Neural crest cell (in vitro differentiated cells): ENCODE data around the gene CCDC89. TPM values are rescaled to one million over a fixed set of nuclear protein-coding genes. Genes with fewer than 3 reads are reported as not detected.

ENCODE experiments used
- DNase-seq: peaks from one replicate; pipeline ENCODE4 v3.0.0; 2021; ENCODE audit warnings: low read depth, mixed read lengths, low spot score
- H3K27ac Mint-ChIP-seq: one replicate; pipeline ENCODE4 v1.8.0; 2021; ENCODE audit warnings: mild to moderate bottlenecking, mixed read lengths; ENCODE audit not compliant: unreplicated experiment
- H3K27me3 Mint-ChIP-seq: 2 replicates; pipeline ENCODE4 v1.8.0; 2021; ENCODE audit warnings: low read depth, mild to moderate bottlenecking, mixed read lengths
- H3K36me3 Mint-ChIP-seq: 2 replicates; pipeline ENCODE4 v1.8.0; 2021; ENCODE audit warnings: low read depth, mild to moderate bottlenecking, mixed read lengths
- H3K4me1 Mint-ChIP-seq: 2 replicates; pipeline ENCODE4 v1.8.0; 2021; ENCODE audit warnings: mixed read lengths
- H3K4me3 Mint-ChIP-seq: one replicate; pipeline ENCODE4 v1.8.0; 2021; ENCODE audit warnings: mild to moderate bottlenecking, mixed read lengths
- H3K9me3 Mint-ChIP-seq: 2 replicates; pipeline ENCODE4 v1.8.0; 2021; ENCODE audit warnings: mixed read lengths
- CTCF ChIP-seq: fragments of 200-600 bp; sonication (generic); conservative IDR thresholded peaks from 2 replicates; pipeline ENCODE4 v1.5.0; 2021; ENCODE audit warnings: antibody characterized with exemption, mild to moderate bottlenecking
- total RNA-seq: library from RNA; stranded (reverse); gene quantifications from 2 replicates; pipeline ENCODE4 v1.2.1, GENCODE V29; 2021

CCDC89 gene
- total RNA-seq, 1 donor from 2014 or later, result not detected

DNA sequence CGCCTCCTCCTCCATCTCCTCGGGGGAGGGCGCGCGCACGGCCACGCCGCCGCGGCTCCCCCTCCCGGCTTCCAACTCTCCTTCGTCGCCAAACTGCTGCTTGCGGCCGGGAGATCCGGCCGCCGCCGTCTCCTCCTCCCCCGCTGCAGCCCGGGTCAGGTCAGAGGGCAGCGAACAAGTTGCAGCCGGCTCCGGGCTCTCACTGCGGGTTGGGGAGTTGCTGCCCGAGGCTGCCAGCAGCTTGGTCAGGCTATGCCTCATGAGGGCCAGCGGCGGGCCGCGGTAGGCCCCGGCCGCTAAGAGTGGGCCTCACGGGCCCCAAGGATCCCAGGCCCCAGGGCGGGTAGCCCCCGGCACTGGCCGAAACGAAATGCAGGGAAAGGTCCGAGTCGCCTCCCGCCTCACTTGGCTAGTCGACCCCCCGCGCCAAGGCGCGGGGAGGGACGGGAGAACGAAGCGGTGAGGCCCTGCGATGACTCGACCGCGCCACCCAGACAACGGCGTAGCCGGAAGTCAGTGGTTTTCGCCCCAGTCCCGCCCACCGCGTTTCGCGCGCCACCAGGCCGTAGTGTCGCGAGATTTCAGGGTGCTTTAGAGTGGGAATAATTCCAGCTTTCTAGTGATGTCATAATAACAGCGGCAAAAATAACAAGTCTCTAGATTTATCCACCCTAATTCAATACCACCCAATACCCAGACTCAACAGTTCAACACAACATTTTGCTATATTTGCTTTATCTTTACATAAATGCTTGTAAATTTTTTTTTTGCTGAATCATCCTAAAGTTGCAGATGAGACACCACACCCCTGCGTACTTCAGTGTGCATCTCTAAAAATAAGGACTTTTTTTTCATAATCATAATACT lies 21.1 kb downstream of the CCDC89 start, which contains the start of gene CREBZF:
CREBZF (minus strand) TSS at position 515 of the 867 bp plus-strand sequence; CDS start at position 261, 254 bp downstream.
- peaks cover 47% of the 10 kb centered on the region for H3K4me1 Mint-ChIP-seq
- H3K9me3 Mint-ChIP-seq, result no peaks in the 10 kb centered on the region
- H3K27me3 Mint-ChIP-seq, result no peaks in the 10 kb centered on the region
- no peak for TF ChIP-seq CTCF
- peak; percentile 94 for DNase-seq
- H3K4me3 Mint-ChIP-seq, result peak within 1 kb of the TSS; percentile 100
- H3K36me3 Mint-ChIP-seq, result peaks cover 19% of the 10 kb centered on the region
- H3K27ac Mint-ChIP-seq, result peak within 1 kb of the TSS; percentile 98

DNA sequence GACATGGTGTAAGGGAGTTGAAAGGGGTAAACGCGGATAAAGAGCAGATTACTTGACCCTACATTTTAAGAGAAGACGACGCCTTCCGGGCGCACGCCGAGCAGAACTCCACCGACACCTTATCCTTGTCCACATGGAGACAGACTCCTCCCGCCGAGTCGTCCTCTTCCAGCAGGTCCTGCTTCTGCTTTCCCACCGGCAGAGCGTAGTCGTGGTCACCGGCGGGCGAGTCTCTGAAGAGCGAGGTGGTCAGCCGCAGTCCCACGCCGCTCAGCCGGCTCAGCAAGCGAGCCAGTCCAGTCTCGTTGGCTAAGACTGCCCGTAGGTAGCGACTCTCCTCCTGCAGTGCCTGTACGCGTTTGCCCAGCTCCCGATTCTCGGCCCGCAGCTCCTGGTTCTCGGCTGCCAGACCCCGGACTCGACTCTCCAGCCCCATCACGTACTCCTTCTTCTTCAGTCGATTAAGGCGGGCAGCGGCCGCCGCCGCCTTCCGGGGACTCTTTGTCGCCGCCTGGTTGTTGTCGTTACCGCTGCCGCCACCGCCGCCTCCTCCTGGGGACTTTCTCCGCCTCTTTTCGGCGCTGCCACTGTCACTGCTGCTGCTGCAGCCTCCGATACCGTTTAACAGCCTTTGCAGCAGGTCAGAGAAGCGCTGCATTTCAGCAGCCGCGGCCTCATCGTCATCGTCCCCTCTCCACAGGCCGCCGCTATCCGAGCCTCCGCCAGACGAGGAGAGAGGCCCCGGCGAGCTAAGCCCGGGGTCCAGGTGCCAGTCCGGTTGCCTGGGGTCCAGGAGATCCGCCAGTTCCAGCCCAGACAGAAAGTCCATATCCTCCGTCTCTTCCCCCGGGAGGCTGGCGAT lies 22.0 kb downstream of the CCDC89 start:
- H3K27ac Mint-ChIP-seq, result peak overlapping the region; percentile 98
- peak; percentile 61 for TF ChIP-seq CTCF
- DNase-seq, result peak; percentile 66
- H3K4me1 Mint-ChIP-seq, result peaks cover 54% of the 10 kb centered on the region
- peaks cover 19% of the 10 kb centered on the region for H3K36me3 Mint-ChIP-seq
- H3K4me3 Mint-ChIP-seq, result peak overlapping the region; percentile 100
- no peaks in the 10 kb centered on the region for H3K27me3 Mint-ChIP-seq
- H3K9me3 Mint-ChIP-seq, result no peaks in the 10 kb centered on the region

- Mint-ChIP-seq H3K36me3 (peaks cover 19% of the 10 kb centered on the region), H3K9me3 (no peaks in the 10 kb centered on the region), H3K27ac (peak overlapping the region; percentile 98), H3K27me3 (no peaks in the 10 kb centered on the region), H3K4me1 (peaks cover 59% of the 10 kb centered on the region), H3K4me3 (peak overlapping the region; percentile 100)
- no peak for DNase-seq
- no peak for TF ChIP-seq CTCF
Measured at GRCh38 chr11:85663080-85663752, 22.8 kb downstream of the CCDC89 start.

DNA sequence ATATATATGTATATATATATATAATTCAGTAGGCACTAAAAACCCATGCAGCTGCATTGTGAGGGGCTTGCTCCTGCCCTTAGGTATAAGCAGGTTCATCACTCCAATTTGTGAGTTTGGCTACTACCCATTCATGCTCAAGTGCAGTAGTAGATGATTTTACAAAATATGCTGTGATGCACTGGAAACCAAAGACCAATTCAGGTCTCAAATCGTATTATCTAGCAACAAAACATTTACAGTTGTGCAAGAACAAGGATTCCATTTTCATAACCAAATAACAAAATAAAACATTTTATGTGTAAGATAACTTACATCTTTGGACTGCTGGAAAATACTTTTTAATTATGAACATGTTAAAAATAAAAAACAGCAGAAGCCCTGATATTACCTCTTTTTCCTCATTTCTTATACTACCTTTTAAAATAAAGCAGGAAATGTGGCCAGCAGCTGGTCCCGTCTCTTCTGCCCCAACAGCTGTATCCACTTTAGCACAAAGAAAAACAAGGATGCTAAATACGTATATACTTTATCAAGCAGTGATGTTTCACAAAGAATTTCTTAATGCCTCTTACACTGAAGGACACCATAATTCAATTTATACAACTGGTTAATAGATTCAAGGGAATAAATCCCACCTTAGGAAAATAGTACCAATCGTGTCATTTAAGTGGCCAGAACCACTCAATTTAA lies 23.9 kb downstream of the CCDC89 start:
- Mint-ChIP-seq H3K4me3 (peak overlapping the region; percentile 84), H3K36me3 (peaks cover 19% of the 10 kb centered on the region), H3K27me3 (no peaks in the 10 kb centered on the region), H3K4me1 (peaks cover 59% of the 10 kb centered on the region), H3K9me3 (no peaks in the 10 kb centered on the region), H3K27ac (no peak overlapping the region)
- DNase-seq, result no peak
- TF ChIP-seq CTCF, result no peak
